GM18858 (cell line): ENCODE results near the gene FBL.

Experiments
- ATAC-seq: cut with Tn5 transposase; IDR thresholded peaks from one replicate; pipeline ENCODE4 v1.9.1; 2021; ENCODE audit not compliant: unreplicated experiment

The FBL gene

GRCh38 chr19:39796000-39796498 lies 50.1 kb downstream of the FBL start:
- no peak for ATAC-seq

- ATAC-seq, result no peak
These were observed 51.2 kb downstream of the FBL start for GRCh38 chr19:39795001-39795400.

- no peak for ATAC-seq
These were observed 53.1 kb downstream of the FBL start for GRCh38 chr19:39792999-39793546.

GRCh38 chr19:39788244-39788643 lies 57.9 kb downstream of the FBL start:
- no peak for ATAC-seq
